HAP-1 (cell line): ENCODE results near the gene YES1.

Source experiments
- DNase-seq, 2 experiments: peaks; one replicate each; pipeline ENCODE4 v3.0.0-alpha.2; 2016 to 2020; ENCODE audit warnings: low spot score in 2 of 2
- H3K27me3 ChIP-seq: fragments of 250-450 bp; sonication (Bioruptor Pico); 2 replicates; pipeline ENCODE4 v1.5.1; 2020; ENCODE audit warnings: low read depth, mild to moderate bottlenecking, moderate library complexity
- H3K36me3 ChIP-seq: fragments of 250-450 bp; sonication (Bioruptor Pico); replicated peaks from 2 replicates; pipeline ENCODE4 v1.5.1; 2020; ENCODE audit warnings: mild to moderate bottlenecking
- H3K4me1 ChIP-seq: fragments of 250-450 bp; sonication (Bioruptor Pico); 2 replicates; pipeline ENCODE4 v1.5.1; 2020; ENCODE audit warnings: mild to moderate bottlenecking
- H3K4me3 ChIP-seq: fragments of 250-450 bp; sonication (Bioruptor Pico); 2 replicates; pipeline ENCODE4 v1.5.1; 2020; ENCODE audit warnings: mild to moderate bottlenecking, moderate library complexity
- H3K9me3 ChIP-seq: fragments of 250-450 bp; sonication (Bioruptor Pico); 2 replicates; pipeline ENCODE4 v1.5.1; 2020; ENCODE audit warnings: mild to moderate bottlenecking, moderate library complexity
- in situ Hi-C: fragments of 300-500 bp; cut with MboI; formaldehyde crosslinking; loops from 3 replicates; pipeline ENCODE4 v1.14.3; 2020; ENCODE audit warnings: low sequenced_read_pairs, inconsistent platforms, mixed read lengths

YES1 gene

GRCh38 chr18:834082-834720 is 22.2 kb upstream of the YES1 start:
- peak; percentile 67 to 96 for DNase-seq
- Histone ChIP-seq H3K27me3 (no peaks in the 10 kb centered on the region), H3K4me3 (no peak overlapping the region), H3K9me3 (no peaks in the 10 kb centered on the region), H3K4me1 (peaks cover 29% of the 10 kb centered on the region), H3K36me3 (no peaks in the 10 kb centered on the region)
- in situ Hi-C loops = loop anchor here (5.0 to 10.0 kb wide), 2 partner anchors 92 to 209 kb away; no protein-coding TSS in a partner anchor

GRCh38 chr18:833197-833596 is 21.2 kb upstream of the YES1 start:
- H3K27me3 ChIP-seq = no peaks in the 10 kb centered on the region
- H3K4me1 ChIP-seq = peaks cover 25% of the 10 kb centered on the region
- in situ Hi-C loops = loop anchor here (5.0 to 10.0 kb wide), 2 partner anchors 91 to 208 kb away; no protein-coding TSS in a partner anchor
- no peaks in the 10 kb centered on the region for H3K9me3 ChIP-seq
- no peak for DNase-seq
- no peak overlapping the region for H3K4me3 ChIP-seq
- H3K36me3 ChIP-seq = no peaks in the 10 kb centered on the region

- peak in 1 of 2 experiments; percentile 31 for DNase-seq
- no peaks in the 10 kb centered on the region for H3K36me3 ChIP-seq
- no peaks in the 10 kb centered on the region for H3K27me3 ChIP-seq
- H3K9me3 ChIP-seq = no peaks in the 10 kb centered on the region
- in situ Hi-C loops = loop anchor here (5.0 to 10.0 kb wide), 2 partner anchors 90 to 207 kb away; no protein-coding TSS in a partner anchor
- H3K4me3 ChIP-seq = no peak overlapping the region
- H3K4me1 ChIP-seq = peaks cover 25% of the 10 kb centered on the region
Observed at GRCh38 chr18:832085-832681, 20.1 kb upstream of the YES1 start.

GRCh38 chr18:830315-830901 is 18.4 kb upstream of the YES1 start:
- in situ Hi-C loops = loop anchor here (5.0 to 10.0 kb wide), 2 partner anchors 88 to 206 kb away; no protein-coding TSS in a partner anchor
- Histone ChIP-seq H3K27me3 (no peaks in the 10 kb centered on the region), H3K4me1 (peaks cover 25% of the 10 kb centered on the region), H3K36me3 (no peaks in the 10 kb centered on the region), H3K4me3 (no peak overlapping the region), H3K9me3 (no peaks in the 10 kb centered on the region)
- DNase-seq = peak; percentile 23 to 29

- H3K4me3 ChIP-seq = no peak overlapping the region
Observed at GRCh38 chr18:829432-829831, 17.4 kb upstream of the YES1 start.

GRCh38 chr18:827093-827677 is 15.1 kb upstream of the YES1 start:
- DNase-seq = no peak
- in situ Hi-C loops = no loop called here
- Histone ChIP-seq H3K36me3 (no peaks in the 10 kb centered on the region), H3K4me3 (no peak overlapping the region), H3K9me3 (no peaks in the 10 kb centered on the region), H3K4me1 (peaks cover 11% of the 10 kb centered on the region), H3K27me3 (no peaks in the 10 kb centered on the region)

More at GRCh38 chr18:829432-829831, 17.4 kb upstream of the YES1 start:
- in situ Hi-C loops = no loop called here
- no peak for DNase-seq
- Histone ChIP-seq H3K36me3 (no peaks in the 10 kb centered on the region), H3K9me3 (no peaks in the 10 kb centered on the region), H3K27me3 (no peaks in the 10 kb centered on the region), H3K4me1 (peaks cover 20% of the 10 kb centered on the region)

- no peak for DNase-seq
- Histone ChIP-seq H3K36me3 (no peaks in the 10 kb centered on the region), H3K27me3 (no peaks in the 10 kb centered on the region), H3K4me1 (peaks cover 15% of the 10 kb centered on the region), H3K4me3 (no peak overlapping the region), H3K9me3 (no peaks in the 10 kb centered on the region)
- in situ Hi-C loops = no loop called here
Observed at GRCh38 chr18:825891-826585, 14.0 kb upstream of the YES1 start.

- peaks cover 12% of the 10 kb centered on the region for H3K4me1 ChIP-seq
Observed at GRCh38 chr18:824179-824578, 12.1 kb upstream of the YES1 start.

GRCh38 chr18:820591-821165 is 8.6 kb upstream of the YES1 start:
- H3K36me3 ChIP-seq = no peaks in the 10 kb centered on the region
- DNase-seq = peak in 1 of 2 experiments; percentile 91
- H3K27me3 ChIP-seq = no peaks in the 10 kb centered on the region
- in situ Hi-C loops = no loop called here
- H3K4me3 ChIP-seq = no peak overlapping the region
- peaks cover 17% of the 10 kb centered on the region for H3K4me1 ChIP-seq
- H3K9me3 ChIP-seq = no peaks in the 10 kb centered on the region

More at GRCh38 chr18:824179-824578, 12.1 kb upstream of the YES1 start:
- H3K27me3 ChIP-seq = no peaks in the 10 kb centered on the region
- H3K4me3 ChIP-seq = no peak overlapping the region
- in situ Hi-C loops = no loop called here
- H3K36me3 ChIP-seq = no peaks in the 10 kb centered on the region
- DNase-seq = no peak
- no peaks in the 10 kb centered on the region for H3K9me3 ChIP-seq

- no peak for DNase-seq
- Histone ChIP-seq H3K4me1 (peaks cover 17% of the 10 kb centered on the region), H3K4me3 (no peak overlapping the region), H3K27me3 (no peaks in the 10 kb centered on the region), H3K9me3 (no peaks in the 10 kb centered on the region), H3K36me3 (no peaks in the 10 kb centered on the region)
- in situ Hi-C loops = no loop called here
Observed at GRCh38 chr18:816869-817268, 4.8 kb upstream of the YES1 start.

GRCh38 chr18:816088-816653 is 4.1 kb upstream of the YES1 start:
- in situ Hi-C loops = no loop called here
- DNase-seq = no peak
- Histone ChIP-seq H3K4me1 (peaks cover 15% of the 10 kb centered on the region), H3K27me3 (no peaks in the 10 kb centered on the region), H3K36me3 (no peaks in the 10 kb centered on the region), H3K4me3 (no peak overlapping the region), H3K9me3 (no peaks in the 10 kb centered on the region)

- in situ Hi-C loops = no loop called here
- H3K9me3 ChIP-seq = no peaks in the 10 kb centered on the region
- DNase-seq = no peak
- no peaks in the 10 kb centered on the region for H3K27me3 ChIP-seq
- H3K4me1 ChIP-seq = peaks cover 10% of the 10 kb centered on the region
- H3K36me3 ChIP-seq = no peaks in the 10 kb centered on the region
- no peak overlapping the region for H3K4me3 ChIP-seq
Observed at GRCh38 chr18:815353-815752, 3.3 kb upstream of the YES1 start.
